GM12878 (cell line): ENCODE measurements around the gene TPT1. TPM values are rescaled to one million over a fixed set of nuclear protein-coding genes. Genes with fewer than 3 reads are reported as not detected.
A peak's percentile ranks its signal among the peaks of the same experiment; 100 is the strongest.

ENCODE experiments used
- ATAC-seq: fragments of 200-7000 bp; cut with Tn5 transposase; 3 replicates; pipeline ENCODE4 v1.9.1; 2020; ENCODE audit warnings: mild to moderate bottlenecking, moderate library complexity
- BruUV-seq: library from RNA; stranded (reverse); fragments of 400-500 nt; replicated peaks from 2 replicates; lab custom pipeline; 2021; lab: Mats Ljungman, UMichigan
- CTCF ChIA-PET: fragments of 300-600 bp; sonication (Branson Sonifier 250); formaldehyde crosslinking; extraction: SDS; loops from one replicate; lab custom pipeline; 2021; ENCODE audit warnings: inconsistent platforms; lab: Yijun Ruan, JAX
- POLR2A ChIA-PET: fragments of 350-600 bp; formaldehyde crosslinking; extraction: SDS; loops from one replicate; lab custom pipeline; 2021; ENCODE audit warnings: inconsistent platforms; lab: Charles Lee
- RAD21 ChIA-PET: fragments of 300-600 bp; sonication (Branson Sonifier 250); formaldehyde crosslinking; loops from one replicate; lab custom pipeline; 2023; ENCODE audit warnings: antibody characterized with exemption; ENCODE audit not compliant: unreplicated experiment; lab: Charles Lee
- SMC1A ChIA-PET: fragments of 300-600 bp; sonication (Branson Sonifier 250); formaldehyde crosslinking; loops from one replicate; lab custom pipeline; 2023; ENCODE audit not compliant: unreplicated experiment, uncharacterized antibody; lab: Charles Lee
- DNase-seq: peaks from one replicate; pipeline ENCODE4 v3.0.0-alpha.2; 2011; ENCODE audit warnings: low read depth, low spot score
- FAIRE-seq: peaks from 3 replicates; lab custom pipeline; 2011; peaks lifted over from hg19 to GRCh38; lab: Jason Lieb, UNC
- H2AFZ ChIP-seq: 2 replicates; pipeline ENCODE4 v1.6.0; 2011; ENCODE audit warnings: low read depth, low read length, control low read depth; ENCODE audit not compliant: control insufficient read depth
- H3K27ac ChIP-seq: 2 replicates; pipeline ENCODE4 v1.5.1; 2011; ENCODE audit warnings: control low read depth; ENCODE audit not compliant: control insufficient read depth, insufficient read depth
- H3K27me3 ChIP-seq, 2 experiments: replicated peaks in 1 of 2; 2 replicates each; pipeline versions ENCODE4 v1.6.0 to v1.6.1; 2011; ENCODE audit warnings: low read length in 1 of 2; ENCODE audit not compliant: control insufficient read depth in 2 of 2, insufficient read depth in 2 of 2
- H3K36me3 ChIP-seq, 2 experiments: 2 replicates each; pipeline ENCODE4 v1.5.1; 2011; ENCODE audit warnings: low read length in 1 of 2; ENCODE audit not compliant: control insufficient read depth in 2 of 2, insufficient read depth in 2 of 2
- H3K4me1 ChIP-seq: 2 replicates; pipeline ENCODE4 v1.6.1; 2011; ENCODE audit warnings: mild to moderate bottlenecking, low read length, moderate library complexity, mixed read lengths; ENCODE audit not compliant: control insufficient read depth, insufficient read depth
- H3K4me2 ChIP-seq: 2 replicates; pipeline ENCODE4 v1.6.0; 2011; ENCODE audit warnings: control low read depth; ENCODE audit not compliant: control insufficient read depth, insufficient read depth
- H3K4me3 ChIP-seq: fragments of 200-600 bp; sonication (generic); 2 replicates; pipeline ENCODE4 v1.5.1; 2016
- H3K79me2 ChIP-seq: 2 replicates; pipeline ENCODE4 v1.6.0; 2011; ENCODE audit warnings: low read length; ENCODE audit not compliant: control insufficient read depth, insufficient read depth
- H3K9ac ChIP-seq: 2 replicates; pipeline ENCODE4 v1.8.0; 2011; ENCODE audit warnings: low read length, control low read depth, mixed read lengths; ENCODE audit not compliant: control insufficient read depth, insufficient read depth
- H3K9me3 ChIP-seq: replicated peaks from 3 replicates; pipeline ENCODE4 v1.5.1; 2011; ENCODE audit warnings: mild to moderate bottlenecking, low read length; ENCODE audit not compliant: control insufficient read depth, insufficient read depth
- H4K20me1 ChIP-seq: 2 replicates; pipeline ENCODE4 v1.6.0; 2011; ENCODE audit not compliant: control insufficient read depth, insufficient read depth
- BCL3 ChIP-seq: IDR thresholded peaks from 2 replicates; pipeline ENCODE4 v1.6.1; 2011; ENCODE audit warnings: borderline replicate concordance, low read depth, mild to moderate bottlenecking, moderate library complexity, low read length; ENCODE audit not compliant: insufficient read depth, poor library complexity, severe bottlenecking
- BMI1 ChIP-seq: fragments of 450-650 bp; IDR thresholded peaks from 2 replicates; pipeline ENCODE4 v1.6.1; 2016; ENCODE audit warnings: mild to moderate bottlenecking, moderate library complexity, borderline replicate concordance
- HDAC2 ChIP-seq: fragments of 200-600 bp; sonication (generic); IDR thresholded peaks from 2 replicates; pipeline ENCODE4 v1.6.1; 2017
- IRF4 ChIP-seq: IDR thresholded peaks from 2 replicates; pipeline ENCODE4 v1.6.1; 2011; ENCODE audit warnings: low read depth, low read length
- MEF2B ChIP-seq: fragments of 450-650 bp; IDR thresholded peaks from 2 replicates; pipeline ENCODE4 v1.6.1; 2018; ENCODE audit warnings: mild to moderate bottlenecking, moderate library complexity; ENCODE audit not compliant: partially characterized antibody, poor library complexity, severe bottlenecking
- PBX3 ChIP-seq: IDR thresholded peaks from 2 replicates; pipeline ENCODE4 v1.6.1; 2011; ENCODE audit warnings: mild to moderate bottlenecking, low read depth, low read length, moderate library complexity; ENCODE audit not compliant: insufficient replicate concordance
- SMARCA5 ChIP-seq: fragments of 450-650 bp; IDR thresholded peaks from 2 replicates; pipeline ENCODE4 v1.6.1; 2017; ENCODE audit warnings: mild to moderate bottlenecking
- SPI1 ChIP-seq: IDR thresholded peaks from 2 replicates; pipeline ENCODE4 v1.6.1; 2011; ENCODE audit warnings: low read depth, mild to moderate bottlenecking, low read length, moderate library complexity, borderline replicate concordance; ENCODE audit not compliant: insufficient read depth
- SRF ChIP-seq, 2 experiments: IDR thresholded peaks; 2 replicates each; pipeline ENCODE4 v1.6.1; 2011; ENCODE audit warnings: low read depth in 2 of 2, low read length in 2 of 2, mild to moderate bottlenecking in 1 of 2, moderate library complexity in 1 of 2
- TARDBP ChIP-seq: IDR thresholded peaks from 2 replicates; pipeline ENCODE4 v1.6.1; 2016; ENCODE audit warnings: borderline replicate concordance
- WGBS: methylation state at CpG from one replicate; pipeline ENCODE4 v1.1.6; 2016; ENCODE audit warnings: low lambda C conversion rate; ENCODE audit not compliant: insufficient replicate concordance, insufficient coverage; ENCODE audit errors: missing lambda C conversion rate; 5-methylcytosine and 5-hydroxymethylcytosine counted together
- in situ Hi-C: fragments of 300-500 bp; cut with MboI; formaldehyde crosslinking; loops from 9 replicates; pipeline ENCODE4 v1.14.3; 2018; ENCODE audit warnings: mixed read lengths
- intact Hi-C: fragments of 100-400 bp; cut with micrococcal nuclease; formaldehyde crosslinking; loops from one replicate; pipeline ENCODE4 v1.14.2; 2022; ENCODE audit not compliant: unreplicated experiment
- polyA plus RNA-seq, 11 experiments: library from polyadenylated mRNA; depleted of rRNA in 4 of 11; unstranded in 6 of 11; stranded (reverse) in 5 of 11; fragments of >200 nt; fragmentation: Nextera tagmentation in 4 of 11; fragmentation: Illumina TruSeq in 1 of 11; extraction: Ambion mirVana in 4 of 11; extraction: Trizol in 1 of 11; gene quantifications; 1 replicate in 1 of 11; 2 replicates in 10 of 11; pipeline versions ENCODE4 v1.2.1 to v1.2.3, GENCODE V29; 2011 to 2016; ENCODE audit warnings: inconsistent platforms in 2 of 11, missing spikeins in 2 of 11, low read depth in 1 of 11
- total RNA-seq, 4 experiments: library from RNA; depleted of rRNA in 3 of 4; stranded (reverse); fragments of >200 nt in 3 of 4; fragmentation: Illumina TruSeq in 1 of 4; extraction: Trizol in 1 of 4; gene quantifications; 2 replicates each; pipeline versions ENCODE4 v1.2.1 to v1.2.3, GENCODE V29; 2013 to 2021

Gene TPT1
- total and polyA plus RNA-seq, 10 of the 15 experiments (the other 5 are each of a cell fraction or from before 2014, with no cell fraction given): 1,038 to 5,925 (median 2,336) TPM

GRCh38 chr13:45353895-45354294 is 12.9 kb upstream of the TPT1 start:
- Histone ChIP-seq H3K27me3 (no peaks in the 10 kb centered on the region), H3K9me3 (no peaks in the 10 kb centered on the region), H3K4me1 (peaks cover 13% of the 10 kb centered on the region), H3K79me2 (no peaks in the 10 kb centered on the region), H3K36me3 (peaks cover 0 to 8% of the 10 kb centered on the region in 2 experiments; a peak in 1 of 4 replicates), H4K20me1 (no peaks in the 10 kb centered on the region), H3K9ac (no peak overlapping the region), H3K4me3 (no peak overlapping the region), H3K27ac (peak overlapping the region; percentile 18; the same call in 1 of the 2 replicates), H2AFZ (no peak overlapping the region), H3K4me2 (peak overlapping the region; percentile 33; the same call in 1 of the 2 replicates)
- no peak for DNase-seq
- ATAC-seq: peak; percentile 94
- no peak for TF ChIP-seq MEF2B
- TF ChIP-seq HDAC2: no peak
- TF ChIP-seq SRF (IDR thresholded peaks at IDR 0.05; ENCODE audit: low read depth in 2 of 2, low read length in 2 of 2): peak; percentile 81 to 96
- TF ChIP-seq IRF4: peak; percentile 28; the same call in 1 of the 2 replicates
- TF ChIP-seq SMARCA5: peak; percentile 25; the same call in 1 of the 2 replicates
- TF ChIP-seq SPI1: peak; percentile 76
- no peak for TF ChIP-seq BMI1
- RAD21 ChIA-PET: interaction anchor here (0.6 kb wide), 1 partner anchor 184 kb away, joined by 3 read pairs; no protein-coding TSS in a partner anchor
- SMC1A ChIA-PET: interaction anchor here (0.7 to 1.4 kb wide), 5 partner anchors 12 to 83 kb away, joined by 3 to 7 read pairs (median 3); partner anchors contain the start of gene TPT1
- BruUV-seq: no TSS peak
- in situ Hi-C loops: no loop called here
- intact Hi-C loops: no loop called here
- POLR2A ChIA-PET: interaction anchor here (0.9 to 3.8 kb wide), 2 partner anchors 9 to 12 kb away, joined by 3 to 13 read pairs; partner anchors contain the start of gene TPT1
- 100% methylated on average over 1 of the region's 1 CpG for whole genome bisulfite sequencing
- CTCF ChIA-PET: interaction anchor here (1.4 to 1.6 kb wide), 2 partner anchors 15 to 17 kb away, joined by 3 to 4 read pairs; no protein-coding TSS in a partner anchor
- FAIRE-seq: peak; percentile 27

GRCh38 chr13:45352031-45352430 is 11.0 kb upstream of the TPT1 start:
- RAD21 ChIA-PET: no interaction called here
- H3K4me1 ChIP-seq: peaks cover 8% of the 10 kb centered on the region
- no peak overlapping the region for H3K4me2 ChIP-seq
- SMC1A ChIA-PET: no interaction called here
- H3K9me3 ChIP-seq: no peaks in the 10 kb centered on the region
- FAIRE-seq (no peak), ATAC-seq (no peak), DNase-seq (no peak)
- POLR2A ChIA-PET: interaction anchor here (3.8 kb wide), 1 partner anchor 10 kb away, joined by 13 read pairs; the partner anchor contains the start of gene TPT1
- peaks cover 0 to 11% of the 10 kb centered on the region in 2 experiments; a peak in 1 of 4 replicates for H3K36me3 ChIP-seq
- H3K79me2 ChIP-seq: no peaks in the 10 kb centered on the region
- no peak overlapping the region for H3K27ac ChIP-seq
- H4K20me1 ChIP-seq: no peaks in the 10 kb centered on the region
- no peak overlapping the region for H2AFZ ChIP-seq
- in situ Hi-C loops: no loop called here
- 93% methylated on average over 10 of the region's 10 CpGs for WGBS
- CTCF ChIA-PET: interaction anchor here (0.6 to 1.3 kb wide), 2 partner anchors 18 to 150 kb away, joined by 3 to 5 read pairs; no protein-coding TSS in a partner anchor
- peak; percentile 70 for TF ChIP-seq BCL3
- peak; percentile 7 for TF ChIP-seq PBX3
- no peak for TF ChIP-seq TARDBP
- BruUV-seq: no TSS peak
- intact Hi-C loops: no loop called here
- no peak overlapping the region for H3K9ac ChIP-seq
- no peak overlapping the region for H3K4me3 ChIP-seq
- H3K27me3 ChIP-seq: no peaks in the 10 kb centered on the region
